Astrocyte (in vitro differentiated cells and primary cell): ENCODE results near the gene MMP26. TPM values are rescaled to one million over a fixed set of nuclear protein-coding genes. Genes with fewer than 3 reads are reported as not detected.

Experiments used
- DNase-seq: peaks from one replicate; pipeline ENCODE4 v3.0.0-alpha.2; 2010; ENCODE audit warnings: low read depth
- FAIRE-seq: peaks from 2 replicates; lab custom pipeline; 2011; peaks lifted over from hg19 to GRCh38; lab: Jason Lieb, UNC
- H2AFZ ChIP-seq: 2 replicates; pipeline ENCODE4 v1.6.0; 2012; ENCODE audit warnings: low read depth, low read length, inconsistent platforms
- H3K27ac ChIP-seq: 2 replicates; pipeline ENCODE4 v1.5.1; 2011; ENCODE audit warnings: low read depth, low read length, inconsistent platforms
- H3K27me3 ChIP-seq: 2 replicates; pipeline ENCODE4 v1.6.0; 2011; ENCODE audit warnings: low read length, inconsistent platforms; ENCODE audit not compliant: insufficient read depth
- H3K36me3 ChIP-seq: 2 replicates; pipeline ENCODE4 v1.5.1; 2011; ENCODE audit warnings: low read length, inconsistent platforms; ENCODE audit not compliant: insufficient read depth
- H3K4me1 ChIP-seq: 2 replicates; pipeline ENCODE4 v1.5.1; 2011; ENCODE audit warnings: low read length, inconsistent platforms; ENCODE audit not compliant: insufficient read depth
- H3K4me2 ChIP-seq: 2 replicates; pipeline ENCODE4 v1.6.0; 2012; ENCODE audit warnings: low read length, inconsistent platforms
- H3K4me3 ChIP-seq: 2 replicates; pipeline ENCODE4 v1.5.1; 2011; ENCODE audit warnings: low read depth, mild to moderate bottlenecking, low read length, inconsistent platforms; ENCODE audit not compliant: insufficient read depth
- H3K79me2 ChIP-seq: 2 replicates; pipeline ENCODE4 v1.6.0; 2012; ENCODE audit warnings: mild to moderate bottlenecking, low read length, inconsistent platforms; ENCODE audit not compliant: insufficient read depth
- H3K9ac ChIP-seq: 2 replicates; pipeline ENCODE4 v1.6.0; 2012; ENCODE audit warnings: mild to moderate bottlenecking, low read length, inconsistent platforms
- H3K9me3 ChIP-seq: 2 replicates; pipeline ENCODE4 v1.5.1; 2012; ENCODE audit warnings: low read depth, mild to moderate bottlenecking, low read length, inconsistent platforms; ENCODE audit not compliant: insufficient read depth
- H4K20me1 ChIP-seq: 2 replicates; pipeline ENCODE4 v1.6.0; 2012; ENCODE audit warnings: low read length, inconsistent platforms; ENCODE audit not compliant: insufficient read depth
- H3K27ac Mint-ChIP-seq: one replicate; pipeline ENCODE4 v1.8.0; 2021; ENCODE audit warnings: mild to moderate bottlenecking, mixed read lengths; ENCODE audit not compliant: unreplicated experiment
- H3K27me3 Mint-ChIP-seq: one replicate; pipeline ENCODE4 v1.8.0; 2021; ENCODE audit warnings: low read depth, mixed read lengths; ENCODE audit not compliant: unreplicated experiment
- H3K36me3 Mint-ChIP-seq: one replicate; pipeline ENCODE4 v1.8.0; 2021; ENCODE audit warnings: low read depth, mixed read lengths; ENCODE audit not compliant: unreplicated experiment
- H3K4me1 Mint-ChIP-seq: one replicate; pipeline ENCODE4 v1.8.0; 2021; ENCODE audit warnings: low read depth, mixed read lengths; ENCODE audit not compliant: unreplicated experiment
- H3K4me3 Mint-ChIP-seq: one replicate; pipeline ENCODE4 v1.8.0; 2021; ENCODE audit warnings: mild to moderate bottlenecking, moderate library complexity, mixed read lengths; ENCODE audit not compliant: unreplicated experiment
- H3K9me3 Mint-ChIP-seq: one replicate; pipeline ENCODE4 v1.8.0; 2021; ENCODE audit warnings: mild to moderate bottlenecking, mixed read lengths; ENCODE audit not compliant: unreplicated experiment
- EZH2 ChIP-seq: IDR thresholded peaks from 2 replicates; pipeline ENCODE4 v1.6.1; 2012; ENCODE audit warnings: mild to moderate bottlenecking, low read length, inconsistent platforms; ENCODE audit not compliant: insufficient read depth
- total RNA-seq: library from RNA; stranded (reverse); gene quantifications from 2 replicates; pipeline ENCODE4 v1.2.1, GENCODE V29; 2021
- TF ChIP-seq, protein P1 (sequence below): IDR thresholded peaks from 2 replicates; pipeline ENCODE4 v1.5.1; 2011; ENCODE audit warnings: low read depth, mild to moderate bottlenecking, inconsistent platforms, low read length, moderate library complexity; ENCODE audit not compliant: insufficient read depth

MMP26 gene
- total RNA-seq, 1 donor from 2014 or later, result not detected

DNA sequence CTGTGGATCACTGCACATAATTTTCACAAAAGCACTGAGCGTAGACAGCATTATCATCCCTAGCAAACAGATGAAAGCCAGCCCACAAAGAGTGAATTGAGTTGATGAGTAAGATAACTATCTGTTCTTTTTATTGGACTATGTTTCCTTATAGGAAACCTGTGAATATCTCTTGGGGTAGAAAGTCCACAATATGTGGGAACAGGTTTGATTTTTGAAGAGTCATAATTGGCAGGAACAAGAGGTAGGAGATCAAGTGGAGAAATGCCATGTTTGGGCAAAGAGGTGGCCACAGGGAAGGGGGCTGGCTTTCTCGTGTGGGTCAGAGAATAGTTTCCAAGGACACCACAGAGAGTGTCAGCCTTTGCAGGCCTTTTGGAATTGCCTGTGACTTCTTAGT is 30.8 kb upstream of the MMP26 start:
- FAIRE-seq, result no peak
- Mint-ChIP-seq H3K4me3 (no peak overlapping the region), H3K9me3 (peaks cover 1% of the 10 kb centered on the region), H3K36me3 (no peaks in the 10 kb centered on the region), H3K27ac (no peak overlapping the region), H3K4me1 (peaks cover 13% of the 10 kb centered on the region), H3K27me3 (peaks cover 2% of the 10 kb centered on the region)
- no peaks in the 10 kb centered on the region for H3K36me3 ChIP-seq
- H3K4me3 ChIP-seq, result no peak overlapping the region
- TF ChIP-seq, protein P1, sequence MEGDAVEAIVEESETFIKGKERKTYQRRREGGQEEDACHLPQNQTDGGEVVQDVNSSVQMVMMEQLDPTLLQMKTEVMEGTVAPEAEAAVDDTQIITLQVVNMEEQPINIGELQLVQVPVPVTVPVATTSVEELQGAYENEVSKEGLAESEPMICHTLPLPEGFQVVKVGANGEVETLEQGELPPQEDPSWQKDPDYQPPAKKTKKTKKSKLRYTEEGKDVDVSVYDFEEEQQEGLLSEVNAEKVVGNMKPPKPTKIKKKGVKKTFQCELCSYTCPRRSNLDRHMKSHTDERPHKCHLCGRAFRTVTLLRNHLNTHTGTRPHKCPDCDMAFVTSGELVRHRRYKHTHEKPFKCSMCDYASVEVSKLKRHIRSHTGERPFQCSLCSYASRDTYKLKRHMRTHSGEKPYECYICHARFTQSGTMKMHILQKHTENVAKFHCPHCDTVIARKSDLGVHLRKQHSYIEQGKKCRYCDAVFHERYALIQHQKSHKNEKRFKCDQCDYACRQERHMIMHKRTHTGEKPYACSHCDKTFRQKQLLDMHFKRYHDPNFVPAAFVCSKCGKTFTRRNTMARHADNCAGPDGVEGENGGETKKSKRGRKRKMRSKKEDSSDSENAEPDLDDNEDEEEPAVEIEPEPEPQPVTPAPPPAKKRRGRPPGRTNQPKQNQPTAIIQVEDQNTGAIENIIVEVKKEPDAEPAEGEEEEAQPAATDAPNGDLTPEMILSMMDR, result no peak
- no peak for TF ChIP-seq EZH2
- no peaks in the 10 kb centered on the region for H3K9me3 ChIP-seq
- no peak overlapping the region for H3K27ac ChIP-seq
- no peak overlapping the region for H3K9ac ChIP-seq
- no peak overlapping the region for H3K4me2 ChIP-seq
- H3K79me2 ChIP-seq, result no peaks in the 10 kb centered on the region
- no peaks in the 10 kb centered on the region for H3K27me3 ChIP-seq
- peaks cover 4% of the 10 kb centered on the region for H3K4me1 ChIP-seq
- DNase-seq, result no peak
- no peaks in the 10 kb centered on the region for H4K20me1 ChIP-seq
- no peak overlapping the region for H2AFZ ChIP-seq

DNA sequence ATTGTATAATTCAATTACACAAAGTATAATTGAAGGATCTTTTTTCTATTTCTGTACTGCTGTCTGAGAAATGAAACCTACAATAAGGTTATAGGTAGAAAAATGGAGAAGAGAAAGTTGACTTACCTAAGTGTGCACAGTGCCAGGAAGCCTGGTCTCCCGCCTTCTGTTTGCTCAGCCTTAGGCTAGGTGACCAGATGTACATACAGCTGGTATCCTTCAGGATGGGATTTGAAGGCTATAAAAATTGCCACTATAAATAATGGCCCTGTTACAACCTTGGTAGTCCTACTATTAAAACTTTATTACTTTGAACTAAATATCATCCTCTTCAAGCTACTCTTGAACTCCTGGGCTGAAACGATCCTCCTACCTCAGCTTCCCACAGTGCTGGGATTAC is 26.6 kb upstream of the MMP26 start:
- no peak overlapping the region for H3K27ac ChIP-seq
- H3K27ac Mint-ChIP-seq, result no peak overlapping the region
- H3K36me3 Mint-ChIP-seq, result no peaks in the 10 kb centered on the region
- no peak overlapping the region for H3K4me2 ChIP-seq
- no peaks in the 10 kb centered on the region for H3K27me3 ChIP-seq
- peaks cover 4% of the 10 kb centered on the region for H3K4me1 ChIP-seq
- H3K36me3 ChIP-seq, result no peaks in the 10 kb centered on the region
- no peak overlapping the region for H2AFZ ChIP-seq
- FAIRE-seq (no peak), DNase-seq (no peak)
- TF ChIP-seq EZH2, result no peak
- TF ChIP-seq, protein P1, result no peak
- no peaks in the 10 kb centered on the region for H3K9me3 ChIP-seq
- no peak overlapping the region for H3K9ac ChIP-seq
- no peaks in the 10 kb centered on the region for H3K79me2 ChIP-seq
- peaks cover 2% of the 10 kb centered on the region for H3K27me3 Mint-ChIP-seq
- no peak overlapping the region for H3K4me3 Mint-ChIP-seq
- no peak overlapping the region for H3K4me3 ChIP-seq
- H4K20me1 ChIP-seq, result no peaks in the 10 kb centered on the region
- H3K9me3 Mint-ChIP-seq, result no peaks in the 10 kb centered on the region
- H3K4me1 Mint-ChIP-seq, result peaks cover 6% of the 10 kb centered on the region

GRCh38 chr11:4680341-4680740 is 24.2 kb upstream of the MMP26 start:
- H3K27ac Mint-ChIP-seq, result no peak overlapping the region

More at GRCh38 chr11:4680341-4680740, 24.2 kb upstream of the MMP26 start:
- Mint-ChIP-seq H3K27me3 (no peaks in the 10 kb centered on the region), H3K9me3 (no peaks in the 10 kb centered on the region), H3K4me3 (no peak overlapping the region), H3K4me1 (peaks cover 5% of the 10 kb centered on the region), H3K36me3 (no peaks in the 10 kb centered on the region)
- no peak overlapping the region for H3K27ac ChIP-seq
- H3K27me3 ChIP-seq, result no peaks in the 10 kb centered on the region
- TF ChIP-seq, protein P1, result no peak
- no peak for TF ChIP-seq EZH2
- no peaks in the 10 kb centered on the region for H3K36me3 ChIP-seq
- no peak overlapping the region for H2AFZ ChIP-seq
- no peak for DNase-seq
- H3K9me3 ChIP-seq, result peaks cover 3% of the 10 kb centered on the region
- H3K4me1 ChIP-seq, result peaks cover 9% of the 10 kb centered on the region
- no peaks in the 10 kb centered on the region for H3K79me2 ChIP-seq
- no peak overlapping the region for H3K4me3 ChIP-seq
- no peaks in the 10 kb centered on the region for H4K20me1 ChIP-seq
- H3K9ac ChIP-seq, result no peak overlapping the region
- FAIRE-seq, result no peak
- H3K4me2 ChIP-seq, result no peak overlapping the region
